ENCODE results near the gene PSME3. TPM values are rescaled to one million over a fixed set of nuclear protein-coding genes. Genes with fewer than 3 reads are reported as not detected.

PSME3 gene
- total and polyA plus RNA-seq, 2 of the 13 experiments (the other 11 are each of a cell fraction or from before 2014, with no cell fraction given): 66.3 to 135 TPM

- no peak for TF ChIP-seq ZNF704 (CRISPR knock-in tag; IDR thresholded peaks at IDR 0.05; ENCODE audit: borderline replicate concordance)
- no peak for TF ChIP-seq CBFB (CRISPR knock-in tag; IDR thresholded peaks at IDR 0.05)
- TF ChIP-seq SOX13 (IDR thresholded peaks at IDR 0.05): no peak
- TF ChIP-seq SOX13 (CRISPR knock-in tag; conservative IDR thresholded peaks at IDR 0.05 in 1 of 2, IDR thresholded peaks at IDR 0.05 in 1 of 2): no peak; a peak in 1 of 4 replicates
- TF ChIP-seq RBFOX2 (IDR thresholded peaks at IDR 0.05; ENCODE audit: low read depth, low read length): no peak
- no peak for TF ChIP-seq TSC22D2 (CRISPR knock-in tag; IDR thresholded peaks at IDR 0.05; ENCODE audit: borderline replicate concordance)
- no peak for TF ChIP-seq ZUFSP (CRISPR knock-in tag; IDR thresholded peaks at IDR 0.05; ENCODE audit: borderline replicate concordance)
- no peak for TF ChIP-seq ZNF766 (CRISPR knock-in tag; IDR thresholded peaks at IDR 0.05; ENCODE audit: borderline replicate concordance)
- no peak for TF ChIP-seq ZSCAN12 (CRISPR knock-in tag; IDR thresholded peaks at IDR 0.05)
- TF ChIP-seq ZFP41 (CRISPR knock-in tag; IDR thresholded peaks at IDR 0.05; ENCODE audit: borderline replicate concordance): no peak
- TF ChIP-seq ZNF605 (CRISPR knock-in tag; IDR thresholded peaks at IDR 0.05): no peak
- TF ChIP-seq KDM5A (IDR thresholded peaks at IDR 0.05; ENCODE audit: borderline replicate concordance, low read length): no peak; the same call in 1 of the 2 replicates
- TF ChIP-seq ARNT2 (CRISPR knock-in tag; IDR thresholded peaks at IDR 0.05; ENCODE audit: low read depth): no peak
- TF ChIP-seq ATF2 (CRISPR knock-in tag; IDR thresholded peaks at IDR 0.05): no peak
- TF ChIP-seq BCL6 (CRISPR knock-in tag; IDR thresholded peaks at IDR 0.05): no peak
- no peak for TF ChIP-seq HOXA7 (CRISPR knock-in tag; IDR thresholded peaks at IDR 0.05)
- TF ChIP-seq NCOA5 (CRISPR knock-in tag; IDR thresholded peaks at IDR 0.05): no peak
- TF ChIP-seq PREB (CRISPR knock-in tag; IDR thresholded peaks at IDR 0.05): no peak
- no peak for TF ChIP-seq TGIF2 (CRISPR knock-in tag; IDR thresholded peaks at IDR 0.05)
- no peak for TF ChIP-seq TRIM22 (IDR thresholded peaks at IDR 0.05)
- no peak for TF ChIP-seq LRRFIP1 (CRISPR knock-in tag; conservative IDR thresholded peaks at IDR 0.05)
- no peak for TF ChIP-seq MAFK (conservative IDR thresholded peaks at IDR 0.05 in 1 of 2, IDR thresholded peaks at IDR 0.05 in 1 of 2; ENCODE audit: low read length in 2 of 2)
Observed at GRCh38 chr17:42791948-42792347, 41.2 kb upstream of the PSME3 start (continued).

Data from HepG2 (cell line).